HepG2 (cell line): ENCODE measurements around the gene MRPL34. TPM values are rescaled to one million over a fixed set of nuclear protein-coding genes. Genes with fewer than 3 reads are reported as not detected.
A peak's percentile ranks its signal among the peaks of the same experiment; 100 is the strongest.

Experiments used
- AGO2 ChIP-seq: fragments of 200-400 bp; formaldehyde crosslinking; optimal IDR thresholded peaks from 2 replicates; pipeline ENCODE3; 2017; ENCODE audit warnings: mild to moderate bottlenecking, low read depth, low read length, moderate library complexity
- CBX1 ChIP-seq: IDR thresholded peaks from one replicate; pipeline ENCODE4 v1.6.1; 2016; ENCODE audit warnings: antibody characterized with exemption, low read depth
- EED ChIP-seq: sonication (generic); formaldehyde crosslinking; IDR thresholded peaks from 2 replicates; pipeline ENCODE4 v1.5.0; 2020; ENCODE audit warnings: mild to moderate bottlenecking, missing genetic modification reagents
- HMGXB3 ChIP-seq: sonication (generic); formaldehyde crosslinking; IDR thresholded peaks from 2 replicates; pipeline ENCODE4 v1.4.0; 2020; ENCODE audit warnings: missing genetic modification reagents, borderline replicate concordance
- HOXA9 ChIP-seq: sonication (generic); formaldehyde crosslinking; IDR thresholded peaks from 2 replicates; pipeline ENCODE4 v1.8.1; 2022; ENCODE audit warnings: missing genetic modification reagents, mild to moderate bottlenecking, moderate library complexity, borderline replicate concordance
- MYPOP ChIP-seq: sonication (generic); formaldehyde crosslinking; IDR thresholded peaks from 2 replicates; pipeline ENCODE4 v1.8.1; 2023; ENCODE audit warnings: mild to moderate bottlenecking, moderate library complexity, missing genetic modification reagents
- TGIF2 ChIP-seq: IDR thresholded peaks from 2 replicates; pipeline ENCODE4 v1.6.1; 2016; ENCODE audit warnings: control low read depth, missing compliant biosample characterization
- ZBTB4 ChIP-seq: sonication (generic); formaldehyde crosslinking; IDR thresholded peaks from 2 replicates; pipeline ENCODE4 v1.4.0; 2020; ENCODE audit warnings: missing genetic modification reagents, mild to moderate bottlenecking, borderline replicate concordance
- ZNF101 ChIP-seq: sonication (generic); formaldehyde crosslinking; IDR thresholded peaks from 2 replicates; pipeline ENCODE4 v1.4.0; 2020; ENCODE audit warnings: mild to moderate bottlenecking, low read depth, missing genetic modification reagents, borderline replicate concordance
- ZNF180 ChIP-seq: sonication (generic); formaldehyde crosslinking; IDR thresholded peaks from 2 replicates; pipeline ENCODE4 v1.4.0; 2020; ENCODE audit warnings: low read depth, missing genetic modification reagents, borderline replicate concordance
- ZNF234 ChIP-seq: sonication (generic); formaldehyde crosslinking; conservative IDR thresholded peaks from 2 replicates; pipeline ENCODE4 v1.5.1; 2020; ENCODE audit warnings: mild to moderate bottlenecking, missing genetic modification reagents
- ZNF30 ChIP-seq: sonication (generic); formaldehyde crosslinking; IDR thresholded peaks from 2 replicates; pipeline ENCODE4 v1.5.0; 2020; ENCODE audit warnings: mild to moderate bottlenecking, missing genetic modification reagents
- ZNF564 ChIP-seq: sonication (generic); formaldehyde crosslinking; IDR thresholded peaks from 2 replicates; pipeline ENCODE4 v1.8.1; 2023; ENCODE audit warnings: mild to moderate bottlenecking, missing genetic modification reagents
- ZNF574 ChIP-seq: sonication (generic); formaldehyde crosslinking; IDR thresholded peaks from 2 replicates; pipeline ENCODE4 v1.4.0; 2020; ENCODE audit warnings: missing genetic modification reagents
- ZNF670 ChIP-seq: sonication (generic); formaldehyde crosslinking; IDR thresholded peaks from 2 replicates; pipeline ENCODE4 v1.8.0; 2022; ENCODE audit warnings: mild to moderate bottlenecking, missing genetic modification reagents, borderline replicate concordance
- ZNF777 ChIP-seq: sonication (generic); formaldehyde crosslinking; IDR thresholded peaks from 2 replicates; pipeline ENCODE4 v1.4.0; 2020; ENCODE audit warnings: missing genetic modification reagents
- polyA plus RNA-seq, 8 experiments: library from polyadenylated mRNA; depleted of rRNA in 3 of 8; stranded (reverse) in 7 of 8; unstranded in 1 of 8; fragments of >200 nt; fragmentation: Illumina TruSeq in 4 of 8; extraction: Trizol in 4 of 8; gene quantifications; 2 replicates each; pipeline versions ENCODE4 v1.2.1 to v1.2.3, GENCODE V29; 2011 to 2016; ENCODE audit warnings: low read depth in 4 of 8, missing spikeins in 1 of 8, mixed read lengths in 1 of 8; ENCODE audit not compliant: insufficient read depth in 1 of 8
- total RNA-seq, 5 experiments: library from RNA; depleted of rRNA; stranded (reverse); fragments of >200 nt; fragmentation: Illumina TruSeq; extraction: Trizol; gene quantifications; 2 replicates each; pipeline ENCODE4 v1.2.3, GENCODE V29; 2016; ENCODE audit warnings: low read depth in 1 of 5

The MRPL34 gene
- total and polyA plus RNA-seq, 2 of the 13 experiments (the other 11 are each of a cell fraction or from before 2014, with no cell fraction given), result 74.0 to 77.3 TPM

- TF ChIP-seq HMGXB3 (CRISPR knock-in tag) (no peak), AGO2 (no peak), TGIF2 (CRISPR knock-in tag) (no peak), ZNF670 (no peak), ZNF30 (CRISPR knock-in tag) (no peak), ZNF234 (CRISPR knock-in tag) (no peak), ZNF777 (CRISPR knock-in tag) (no peak), ZNF574 (0 out of 2 replicates have a peak, but pooled peaks have one; percentile 34), ZNF180 (CRISPR knock-in tag) (no peak), HOXA9 (CRISPR knock-in tag) (no peak), CBX1 (no peak), ZNF101 (CRISPR knock-in tag) (no peak), ZNF564 (no peak), ZBTB4 (no peak), MYPOP (CRISPR knock-in tag) (peak; percentile 55; the same call in 1 of the 2 replicates), EED (CRISPR knock-in tag) (no peak)
These were observed 40.5 kb downstream of the MRPL34 start (continued) for GRCh38 chr19:17346109-17346671.
